Activated CD4-positive, alpha-beta T cell treated with anti-CD3 and anti-CD28 coated beads, Interleukin-2, Interleukin-6, amounts not matched to agents 100 ng/mL and 50 ng/mL, durations not matched to agents 16 hours and 8 hours (primary cell): ENCODE data around the gene MCRS1.
A peak's percentile ranks its signal among the peaks of the same experiment; 100 is the strongest.
"Not testable (repeated sequence)": the region's sequence is repeated elsewhere in the genome, so short reads cannot be mapped to it uniquely, and the experiment has no call there.

Source experiments
- DNase-seq: peaks from one replicate; pipeline ENCODE4 v3.0.0-alpha.2; 2020

Gene MCRS1

GRCh38 chr12:49539406-49540228, 28.3 kb downstream of the MCRS1 start:
- no peak for DNase-seq

- DNase-seq, result peak; percentile 85
Observed at GRCh38 chr12:49538510-49539403, 29.2 kb downstream of the MCRS1 start, which contains the start of gene KCNH3. Gene KCNH3, plus strand, starts transcription at chr12:49539030. Its CDS starts 387 bp downstream, at chr12:49539417.

- no peak for DNase-seq
Observed at GRCh38 chr12:49537752-49538509, 30.0 kb downstream of the MCRS1 start.

- DNase-seq, result no peak
Observed at GRCh38 chr12:49537231-49537751, 30.7 kb downstream of the MCRS1 start.

GRCh38 chr12:49536526-49537071, 31.3 kb downstream of the MCRS1 start:
- DNase-seq, result no peak

- DNase-seq, result no peak
Observed at GRCh38 chr12:49535921-49536525, 31.9 kb downstream of the MCRS1 start.

GRCh38 chr12:49534731-49535278, 33.1 kb downstream of the MCRS1 start:
- no peak for DNase-seq

GRCh38 chr12:49534122-49534521, 33.8 kb downstream of the MCRS1 start:
- not testable (repeated sequence) for DNase-seq

GRCh38 chr12:49533331-49533730, 34.6 kb downstream of the MCRS1 start:
- no peak for DNase-seq

GRCh38 chr12:49531745-49532144, 36.2 kb downstream of the MCRS1 start:
- no peak for DNase-seq

GRCh38 chr12:49529414-49529813, 38.5 kb downstream of the MCRS1 start:
- DNase-seq, result no peak

- DNase-seq, result no peak
Observed at GRCh38 chr12:49527361-49528130, 40.4 kb downstream of the MCRS1 start.

GRCh38 chr12:49525942-49526341, 42.0 kb downstream of the MCRS1 start:
- no peak for DNase-seq

- DNase-seq, result no peak
Observed at GRCh38 chr12:49524660-49525324, 43.1 kb downstream of the MCRS1 start.

GRCh38 chr12:49521389-49521788, 46.6 kb downstream of the MCRS1 start:
- no peak for DNase-seq

- DNase-seq, result no peak
Observed at GRCh38 chr12:49519574-49519936, 48.4 kb downstream of the MCRS1 start.

- no peak for DNase-seq
Observed at GRCh38 chr12:49518914-49519573, 48.9 kb downstream of the MCRS1 start.

- no peak for DNase-seq
Observed at GRCh38 chr12:49515266-49515665, 52.7 kb downstream of the MCRS1 start.

GRCh38 chr12:49512546-49512945, 55.4 kb downstream of the MCRS1 start:
- no peak for DNase-seq

GRCh38 chr12:49511410-49511809, 56.5 kb downstream of the MCRS1 start:
- DNase-seq, result no peak
